Measurements from ENCODE around the gene USF2.

USF2 gene

GRCh38 chr19:35223862-35224505 lies 44.8 kb upstream of the USF2 start:
- TF ChIP-seq, protein P1, sequence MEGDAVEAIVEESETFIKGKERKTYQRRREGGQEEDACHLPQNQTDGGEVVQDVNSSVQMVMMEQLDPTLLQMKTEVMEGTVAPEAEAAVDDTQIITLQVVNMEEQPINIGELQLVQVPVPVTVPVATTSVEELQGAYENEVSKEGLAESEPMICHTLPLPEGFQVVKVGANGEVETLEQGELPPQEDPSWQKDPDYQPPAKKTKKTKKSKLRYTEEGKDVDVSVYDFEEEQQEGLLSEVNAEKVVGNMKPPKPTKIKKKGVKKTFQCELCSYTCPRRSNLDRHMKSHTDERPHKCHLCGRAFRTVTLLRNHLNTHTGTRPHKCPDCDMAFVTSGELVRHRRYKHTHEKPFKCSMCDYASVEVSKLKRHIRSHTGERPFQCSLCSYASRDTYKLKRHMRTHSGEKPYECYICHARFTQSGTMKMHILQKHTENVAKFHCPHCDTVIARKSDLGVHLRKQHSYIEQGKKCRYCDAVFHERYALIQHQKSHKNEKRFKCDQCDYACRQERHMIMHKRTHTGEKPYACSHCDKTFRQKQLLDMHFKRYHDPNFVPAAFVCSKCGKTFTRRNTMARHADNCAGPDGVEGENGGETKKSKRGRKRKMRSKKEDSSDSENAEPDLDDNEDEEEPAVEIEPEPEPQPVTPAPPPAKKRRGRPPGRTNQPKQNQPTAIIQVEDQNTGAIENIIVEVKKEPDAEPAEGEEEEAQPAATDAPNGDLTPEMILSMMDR (conservative IDR thresholded peaks at IDR 0.05; ENCODE audit: low read depth, low read length) = no peak
- DNase-seq (ENCODE audit: low read depth) = peak; percentile 10
- H3K4me3 ChIP-seq (ENCODE audit: low read depth, low read length) = no peak overlapping the region

DNA sequence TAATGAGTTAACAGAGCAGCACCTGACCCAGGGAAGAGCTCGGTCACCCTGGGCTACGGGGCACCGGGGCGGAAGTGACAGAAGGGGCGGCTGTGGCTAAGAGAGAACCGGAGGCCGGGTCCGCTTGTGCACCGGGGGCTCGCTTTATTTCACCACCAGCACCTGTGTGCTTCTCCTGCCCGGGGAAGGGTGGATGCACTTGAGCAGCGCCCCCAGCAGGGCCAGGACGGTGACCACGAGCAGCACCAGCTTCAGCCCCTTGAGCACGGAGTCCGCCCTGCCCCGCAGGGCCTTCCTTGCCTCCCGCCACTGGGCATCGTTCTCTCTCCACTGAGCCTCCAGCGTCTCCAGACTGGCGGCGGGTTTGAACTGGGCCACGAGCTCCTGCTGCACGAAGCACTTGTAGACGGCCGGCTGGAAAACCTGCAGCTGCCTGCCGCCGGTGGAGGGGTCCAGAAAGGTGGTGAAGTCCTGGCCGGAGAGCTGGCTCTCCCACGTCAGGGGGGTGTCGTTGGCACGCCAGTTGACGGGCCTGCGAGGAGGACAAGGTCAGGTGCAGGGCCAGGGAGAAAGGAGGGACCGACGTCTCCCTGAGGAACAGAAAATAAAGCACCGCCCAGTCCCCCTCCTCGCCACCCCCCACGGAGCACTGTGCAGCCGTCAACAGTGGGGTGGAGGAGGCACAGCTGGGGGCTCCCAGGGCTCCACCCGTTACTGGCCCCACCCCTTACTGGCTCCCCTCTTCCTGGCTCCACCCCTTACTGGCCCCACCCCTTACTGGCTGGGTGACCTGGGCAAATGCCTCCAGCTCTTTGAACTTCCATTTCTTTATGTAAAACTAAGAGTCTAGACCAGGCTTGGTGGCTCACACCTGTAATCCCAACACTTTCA lies 43.8 kb upstream of the USF2 start:
- H3K4me3 ChIP-seq (ENCODE audit: low read depth, low read length) = no peak overlapping the region
- no peak for DNase-seq (ENCODE audit: low read depth)
- TF ChIP-seq, protein P1 (conservative IDR thresholded peaks at IDR 0.05; ENCODE audit: low read depth, low read length) = peak; percentile 2

GRCh38 chr19:35225951-35226350 lies 42.8 kb upstream of the USF2 start:
- H3K4me3 ChIP-seq (ENCODE audit: low read depth, low read length) = no peak overlapping the region
- DNase-seq (ENCODE audit: low read depth) = no peak
- TF ChIP-seq, protein P1 (conservative IDR thresholded peaks at IDR 0.05; ENCODE audit: low read depth, low read length) = no peak

DNA sequence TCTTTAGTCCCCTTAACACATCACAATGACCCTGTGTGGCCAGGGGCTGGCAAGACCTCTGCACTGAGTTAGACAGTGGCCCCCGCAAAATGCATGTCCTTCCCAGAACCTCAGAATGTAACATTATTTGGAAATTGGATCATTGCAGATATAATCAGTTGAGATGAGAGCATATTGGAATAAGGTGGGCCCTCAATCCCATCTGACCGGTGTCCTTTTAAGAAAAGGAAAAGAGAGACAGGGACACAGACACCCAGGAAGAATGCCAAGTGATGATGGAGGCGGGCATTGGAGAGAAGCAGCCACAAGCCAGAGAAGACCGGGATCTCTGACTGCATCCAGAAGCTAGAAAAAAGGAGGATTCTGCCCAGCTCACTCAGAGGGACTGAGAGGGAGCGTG lies 42.0 kb upstream of the USF2 start:
- no peak overlapping the region for H3K4me3 ChIP-seq (ENCODE audit: low read depth, low read length)
- TF ChIP-seq, protein P1 (conservative IDR thresholded peaks at IDR 0.05; ENCODE audit: low read depth, low read length) = no peak
- no peak for DNase-seq (ENCODE audit: low read depth)

DNA sequence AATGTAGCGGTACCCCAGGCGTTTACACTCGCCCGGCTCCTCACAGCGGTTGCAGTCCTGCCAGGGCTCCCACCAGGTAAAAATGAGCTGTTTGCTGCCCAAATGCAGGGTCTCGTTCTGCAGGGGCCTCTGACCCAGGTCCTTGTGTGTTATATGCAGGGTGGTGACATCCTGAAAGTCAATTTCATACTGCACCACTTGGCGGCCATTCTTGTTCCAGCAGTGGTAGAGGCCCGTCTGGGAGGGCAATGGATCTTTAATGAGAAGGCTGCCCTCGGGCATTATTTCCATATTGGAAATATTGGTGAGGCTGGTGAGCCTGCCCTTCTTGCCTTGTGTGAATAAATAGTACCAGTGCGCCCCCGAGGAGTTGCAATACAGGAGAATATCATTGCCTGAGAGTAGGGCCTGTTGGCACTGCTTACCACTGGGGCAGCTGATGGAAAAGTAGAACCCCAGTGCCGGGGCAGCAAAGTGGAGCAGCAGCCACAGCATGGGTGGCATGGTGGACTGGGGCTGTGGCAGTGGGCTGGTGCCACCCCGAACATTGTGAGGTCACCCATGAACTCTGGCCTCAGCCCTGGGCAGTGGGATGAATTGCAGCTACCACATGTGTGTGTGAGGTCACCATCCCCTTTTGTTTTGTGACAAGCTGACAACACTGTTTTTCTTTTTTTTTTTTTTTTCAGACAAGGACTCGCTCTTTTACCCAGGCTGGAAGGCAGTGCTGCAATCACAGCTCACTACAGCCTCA lies 40.4 kb upstream of the USF2 start, which contains the start of gene FAM187B:
Gene FAM187B (minus strand): TSS at position 563 of the 754 bp plus-strand sequence. CDS start 59 bp downstream, at position 504.
- DNase-seq (ENCODE audit: low read depth) = no peak
- TF ChIP-seq, protein P1 (conservative IDR thresholded peaks at IDR 0.05; ENCODE audit: low read depth, low read length) = no peak
- H3K4me3 ChIP-seq (ENCODE audit: low read depth, low read length) = no peak within 1 kb of the TSS

GRCh38 chr19:35229601-35230000 lies 39.2 kb upstream of the USF2 start:
- DNase-seq (ENCODE audit: low read depth) = no peak
- TF ChIP-seq, protein P1 (conservative IDR thresholded peaks at IDR 0.05; ENCODE audit: low read depth, low read length) = no peak
- no peak overlapping the region for H3K4me3 ChIP-seq (ENCODE audit: low read depth, low read length)

All from choroid plexus epithelial cell (primary cell).